ENCODE measurements around the gene EIF3K. TPM values are rescaled to one million over a fixed set of nuclear protein-coding genes. Genes with fewer than 3 reads are reported as not detected.

EIF3K gene
- total RNA-seq, 1 donor from 2014 or later, result 120 TPM

DNA sequence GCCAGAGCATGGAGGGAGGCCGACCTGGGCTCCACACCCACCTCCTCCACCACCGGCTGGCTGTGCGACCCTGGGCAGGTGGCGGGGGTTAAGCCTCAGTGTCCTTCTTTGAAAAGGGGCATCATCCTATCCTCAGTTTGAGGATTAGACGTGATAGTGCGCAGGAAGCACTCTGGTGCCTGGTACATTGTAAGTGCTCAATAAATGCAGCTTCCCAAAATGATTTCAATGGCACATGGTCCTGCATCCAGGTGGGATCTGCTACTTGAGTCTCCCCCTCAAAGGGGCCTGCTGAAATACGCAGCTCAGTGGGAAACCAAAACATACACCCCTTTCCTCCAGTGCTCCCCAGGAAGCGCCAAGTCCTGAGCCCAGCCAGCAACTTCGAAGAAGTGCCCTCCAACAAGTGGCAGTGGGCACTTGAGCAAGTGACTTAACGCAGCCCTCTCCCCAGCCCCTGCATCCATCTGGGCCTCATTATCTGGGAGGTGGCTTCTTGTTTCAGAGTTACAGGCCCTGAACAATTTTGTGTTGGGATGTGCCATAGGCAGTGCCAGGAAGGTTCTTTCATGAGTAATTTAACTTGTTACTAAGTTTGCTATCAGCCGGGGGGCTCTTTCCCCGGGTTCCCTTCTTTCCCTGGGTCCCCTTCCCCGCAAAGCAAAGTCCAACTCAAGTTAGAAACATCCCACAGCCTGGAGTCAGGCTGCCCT is 46.4 kb downstream of the EIF3K start:
- FAIRE-seq, result no peak
- DNase-seq (ENCODE audit: low spot score in 2 of 2), result no peak

DNA sequence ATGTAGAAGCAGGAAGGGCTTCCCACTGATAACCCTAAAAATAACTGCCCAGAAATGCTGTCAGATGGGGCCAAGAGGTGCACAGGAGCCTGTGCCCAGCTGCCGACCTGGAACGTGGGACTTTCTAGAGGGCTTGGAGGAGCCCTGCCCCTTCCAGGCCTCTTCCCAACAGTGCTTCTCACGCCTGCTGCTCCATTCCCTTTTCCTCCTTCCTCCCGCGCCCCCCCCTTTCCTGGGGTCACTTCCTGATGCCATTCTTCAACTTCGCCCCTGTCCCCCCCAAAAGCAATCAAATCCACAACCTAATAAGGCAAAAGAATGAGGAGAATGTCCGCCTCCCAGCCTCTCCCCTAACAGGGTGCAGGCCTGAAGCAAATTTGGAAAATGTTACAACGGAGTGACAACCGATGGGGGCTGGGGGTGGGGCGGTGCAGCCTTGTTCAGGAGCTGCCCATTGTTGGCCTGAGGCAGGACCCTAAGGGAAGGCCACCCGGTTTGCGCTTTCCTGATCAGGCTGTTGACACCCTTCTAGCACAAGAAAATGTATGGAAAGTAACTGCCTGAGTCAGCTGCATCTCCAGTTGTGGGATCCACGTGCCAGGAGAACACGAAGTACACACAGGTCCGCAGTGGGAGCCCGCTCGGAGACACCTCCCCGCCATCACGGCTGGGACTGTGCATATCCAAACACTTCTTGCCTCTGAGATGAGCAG is 47.1 kb downstream of the EIF3K start:
- DNase-seq (ENCODE audit: low spot score in 2 of 2), result no peak
- no peak for FAIRE-seq

DNA sequence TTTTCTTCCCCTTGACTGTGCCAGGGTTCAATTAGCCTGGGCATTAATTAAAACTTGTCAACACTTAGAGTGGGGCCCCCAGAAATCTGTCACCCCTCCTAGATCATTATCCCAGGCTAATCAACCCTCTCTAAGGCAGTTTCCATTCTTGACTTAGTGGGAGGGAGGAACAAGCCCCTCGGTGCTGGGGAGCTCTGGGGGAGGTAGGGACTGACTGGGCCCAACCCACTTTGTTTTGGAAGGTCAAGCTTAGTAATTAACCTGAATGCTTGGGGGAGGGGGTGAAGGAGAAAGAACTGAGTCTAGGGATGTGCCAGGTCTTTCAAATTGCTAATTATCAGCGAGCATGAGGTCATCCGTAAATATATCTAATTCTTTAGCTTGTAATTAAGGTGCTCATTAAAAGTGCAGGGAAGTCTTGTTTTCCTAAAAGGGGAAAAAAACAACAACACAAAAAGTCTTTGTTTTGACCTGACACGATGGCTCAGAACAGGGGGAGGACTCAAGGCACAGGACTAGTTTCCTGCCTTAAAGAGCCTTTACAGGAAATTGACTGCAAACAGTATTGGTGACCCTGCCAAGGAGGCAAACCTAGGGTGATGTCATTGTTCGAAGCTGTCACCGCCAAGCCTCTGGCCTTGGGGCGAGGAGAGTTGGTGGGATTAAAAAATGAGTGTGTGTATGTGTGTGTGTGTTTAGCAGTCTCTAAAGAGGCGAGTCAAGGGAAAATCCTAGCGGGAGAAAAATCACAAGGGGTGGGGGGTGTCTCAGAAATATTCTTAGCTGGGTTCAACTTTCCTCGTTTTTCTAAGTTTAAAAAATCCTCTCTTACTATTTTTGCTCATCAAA is 47.9 kb downstream of the EIF3K start:
- FAIRE-seq, result no peak
- DNase-seq (ENCODE audit: low spot score in 2 of 2), result no peak

DNA sequence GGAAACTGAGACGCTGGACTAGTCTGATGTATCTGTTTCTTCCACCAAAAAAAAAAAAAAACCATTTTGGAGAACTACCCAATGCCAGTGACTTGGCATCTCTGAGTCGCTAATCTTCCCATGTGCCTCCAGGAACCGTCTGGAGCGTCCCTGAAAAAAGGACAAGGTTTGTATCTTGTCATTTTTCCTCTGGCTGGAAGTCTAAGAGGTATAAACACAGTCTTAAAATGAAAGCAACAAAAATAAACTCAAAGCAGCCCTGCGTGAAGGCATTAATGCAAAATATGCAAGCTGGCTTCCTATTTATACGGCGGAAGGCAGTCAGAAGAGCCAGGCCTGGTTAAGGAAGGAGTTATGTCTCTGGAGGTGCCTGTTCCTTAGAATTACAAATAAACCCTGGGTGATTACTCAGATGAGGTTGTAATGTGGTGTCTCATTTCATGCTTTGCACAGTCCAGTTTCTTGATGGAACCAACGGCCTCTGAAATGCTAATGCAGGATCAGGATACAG is 48.7 kb downstream of the EIF3K start:
- DNase-seq (ENCODE audit: low spot score in 2 of 2) (no peak), FAIRE-seq (no peak)

DNA sequence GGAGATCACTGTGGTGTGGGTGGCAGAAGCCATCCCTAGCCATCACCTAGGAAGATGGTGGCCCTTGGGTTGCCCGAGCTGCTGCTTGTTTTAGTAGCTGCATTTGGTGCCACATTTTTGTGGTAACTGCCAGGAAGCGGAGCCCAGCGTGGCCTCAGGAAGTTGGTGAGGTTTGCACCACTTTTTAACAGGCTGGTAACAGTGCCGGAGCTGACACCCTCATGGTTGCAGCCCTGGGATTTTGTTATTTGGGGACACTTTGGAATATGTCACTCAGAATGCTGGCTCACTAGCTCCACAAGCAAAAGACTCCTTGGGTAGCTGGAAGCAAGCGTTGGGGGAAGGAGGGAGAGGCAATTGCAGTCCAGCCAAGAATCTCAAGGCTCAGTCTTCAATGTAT is 50.6 kb downstream of the EIF3K start:
- DNase-seq (ENCODE audit: low spot score in 2 of 2) (no peak), FAIRE-seq (no peak)

DNA sequence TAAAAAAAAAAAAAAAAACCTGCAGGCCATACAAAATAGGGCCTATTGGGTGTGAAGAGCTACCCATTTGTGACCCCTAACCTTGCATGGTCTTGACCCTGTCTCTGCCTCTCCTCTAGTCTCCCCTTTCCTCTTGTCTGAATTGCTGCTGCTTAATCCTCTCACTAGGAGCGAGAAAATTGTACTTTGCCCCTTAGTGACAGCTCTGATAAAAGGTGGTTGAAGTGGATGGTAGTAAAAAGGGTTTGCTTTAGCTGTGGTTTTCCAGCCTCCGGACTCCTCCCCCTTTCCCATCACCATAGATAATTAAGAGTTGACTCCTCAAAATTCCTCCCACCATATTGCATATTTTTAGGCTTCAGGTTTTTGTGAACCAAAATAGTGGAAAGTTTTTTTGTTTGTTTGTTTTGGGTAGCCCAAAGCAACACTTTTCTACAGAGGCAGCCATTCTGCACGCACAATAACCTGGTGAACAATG is 52.0 kb downstream of the EIF3K start:
- no peak for FAIRE-seq
- DNase-seq (ENCODE audit: low spot score in 2 of 2), result no peak

DNA sequence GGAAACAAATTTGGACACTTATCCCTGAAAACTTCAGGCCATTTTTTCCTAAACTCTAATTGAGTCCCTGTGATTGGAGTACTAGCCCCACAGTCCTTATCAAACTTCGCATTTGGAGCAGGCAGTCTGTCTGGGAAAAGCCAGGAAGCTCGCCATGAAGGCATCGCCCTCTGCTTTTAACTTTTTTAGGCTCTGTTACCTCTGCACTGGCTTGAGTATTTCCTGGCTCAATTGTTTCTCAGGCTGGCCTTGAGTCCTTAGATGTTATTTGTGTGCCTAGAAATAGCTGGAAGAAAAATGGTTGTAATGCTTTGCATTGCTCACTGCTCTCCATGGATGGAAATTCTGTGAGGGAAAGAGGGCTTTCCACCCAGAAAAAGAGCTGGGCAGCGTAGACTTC is 52.7 kb downstream of the EIF3K start:
- DNase-seq (ENCODE audit: low spot score in 2 of 2) (no peak), FAIRE-seq (no peak)

DNA sequence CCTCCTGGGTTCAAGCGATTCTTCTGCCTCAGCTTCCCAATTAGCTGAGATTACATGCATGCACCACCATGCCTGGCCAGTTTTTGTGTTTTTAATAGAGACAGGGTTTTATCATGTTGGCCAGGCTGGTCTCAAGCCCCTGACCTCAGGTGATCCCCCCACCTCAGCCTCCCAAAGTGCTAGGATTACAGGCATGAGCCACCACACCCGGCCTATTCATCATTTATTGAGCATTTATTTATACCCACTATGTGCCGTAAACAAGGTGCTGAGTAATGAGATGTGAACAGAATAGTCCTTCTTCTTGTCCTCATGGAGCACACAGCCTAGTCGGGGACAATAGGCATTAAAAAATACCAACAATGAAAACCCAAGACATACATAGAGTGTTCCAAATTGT is 54.0 kb downstream of the EIF3K start:
- DNase-seq (ENCODE audit: low spot score in 2 of 2) (no peak), FAIRE-seq (no peak)

DNA sequence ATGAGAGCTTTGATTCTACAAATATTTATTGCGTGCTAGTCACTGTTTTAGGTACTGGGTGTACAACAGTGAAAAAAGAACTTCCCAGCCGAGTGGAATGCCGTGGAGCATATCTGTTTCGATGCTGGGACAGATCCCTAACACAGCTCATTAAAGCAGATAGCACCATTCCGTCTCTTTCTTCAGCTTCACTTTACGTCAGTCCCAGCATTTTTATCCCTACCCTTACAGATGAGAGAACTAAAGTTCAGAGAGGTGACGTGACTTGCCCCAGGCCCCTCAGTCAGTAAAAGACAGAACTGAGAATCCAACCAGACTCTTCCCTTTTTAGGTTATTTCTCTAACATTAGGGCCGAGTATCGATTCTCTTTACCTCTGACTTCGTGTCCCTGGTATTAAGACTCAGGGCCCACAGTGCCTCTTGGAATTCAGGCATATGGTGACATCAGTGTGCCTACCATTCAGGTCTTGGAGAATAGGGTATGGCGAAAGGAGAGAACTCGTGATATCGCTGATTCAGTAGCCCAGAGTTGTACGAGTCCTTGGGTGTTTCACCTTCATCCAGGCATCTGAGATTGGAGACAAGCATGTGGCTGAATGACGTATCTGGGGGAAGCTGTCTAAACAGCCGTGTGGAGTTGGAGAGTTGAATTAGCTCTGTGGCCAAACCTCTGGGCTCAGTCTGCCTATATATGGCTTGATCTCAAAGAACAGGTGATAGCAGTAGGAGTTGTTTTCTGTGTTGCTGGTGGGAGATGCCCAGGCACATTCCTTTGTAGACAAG is 55.6 kb downstream of the EIF3K start:
- DNase-seq (ENCODE audit: low spot score in 2 of 2) (no peak), FAIRE-seq (no peak)

DNA sequence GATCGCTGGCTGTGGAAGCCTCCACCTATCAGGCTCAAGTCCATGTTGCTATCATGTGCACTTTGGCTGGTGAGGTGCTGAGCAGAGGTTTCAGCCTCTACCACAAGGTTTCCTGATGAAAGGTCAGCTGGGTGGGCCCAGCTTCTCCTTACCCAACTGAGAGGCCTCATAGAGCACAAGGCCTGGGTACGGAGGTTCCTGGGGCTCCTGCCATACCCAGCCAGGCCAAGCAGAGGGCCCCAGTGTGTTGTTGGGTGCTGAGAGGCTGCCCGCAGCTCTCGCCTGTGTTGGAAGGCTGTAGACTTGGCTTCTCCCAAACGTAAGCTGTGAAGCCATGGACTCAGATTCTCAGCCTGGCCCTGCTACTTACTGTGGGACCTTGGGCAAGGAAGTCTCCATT is 56.6 kb downstream of the EIF3K start:
- FAIRE-seq (no peak), DNase-seq (ENCODE audit: low spot score in 2 of 2) (no peak)

DNA sequence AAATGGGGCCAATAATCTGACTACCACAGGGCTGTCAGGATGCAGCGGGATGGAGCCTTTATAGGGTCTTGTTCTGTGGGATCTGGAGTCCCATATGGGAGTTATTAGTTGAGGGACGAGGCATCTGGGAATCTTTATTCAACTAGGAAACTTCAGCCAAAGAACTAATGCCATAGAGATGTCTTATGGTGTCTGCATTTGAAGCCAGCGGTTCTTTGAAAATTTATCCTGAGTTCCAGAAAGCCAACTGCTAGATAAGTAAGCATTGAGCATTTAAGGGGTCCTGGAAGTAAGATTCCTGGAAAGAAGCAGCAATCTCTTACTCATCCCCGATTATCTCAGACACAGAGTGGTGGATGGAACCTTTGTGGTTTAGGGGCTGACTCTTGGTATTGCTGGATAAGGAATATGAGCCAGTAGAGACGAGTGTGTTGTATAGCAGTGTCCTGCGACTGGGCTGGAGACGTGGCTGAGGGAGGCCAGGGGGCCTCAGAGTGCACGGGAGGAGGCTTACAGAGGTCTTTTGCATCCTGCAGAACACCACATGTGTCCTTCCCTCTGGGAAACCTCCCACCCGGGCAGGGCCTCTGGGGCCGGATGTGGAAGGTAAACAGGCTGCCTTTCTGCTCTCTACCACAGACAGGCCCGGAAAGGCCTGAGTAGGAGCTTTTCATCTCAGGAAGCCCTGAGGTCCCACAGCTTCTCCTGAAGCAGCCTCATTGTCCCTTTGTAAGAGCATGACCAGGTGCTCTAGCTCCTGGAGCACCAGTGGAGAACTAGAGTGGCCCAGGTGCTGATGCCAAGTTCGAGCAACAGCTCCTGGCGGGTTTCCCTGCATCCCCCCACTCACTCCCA is 57.3 kb downstream of the EIF3K start:
- DNase-seq (ENCODE audit: low spot score in 2 of 2), result no peak
- no peak for FAIRE-seq

DNA sequence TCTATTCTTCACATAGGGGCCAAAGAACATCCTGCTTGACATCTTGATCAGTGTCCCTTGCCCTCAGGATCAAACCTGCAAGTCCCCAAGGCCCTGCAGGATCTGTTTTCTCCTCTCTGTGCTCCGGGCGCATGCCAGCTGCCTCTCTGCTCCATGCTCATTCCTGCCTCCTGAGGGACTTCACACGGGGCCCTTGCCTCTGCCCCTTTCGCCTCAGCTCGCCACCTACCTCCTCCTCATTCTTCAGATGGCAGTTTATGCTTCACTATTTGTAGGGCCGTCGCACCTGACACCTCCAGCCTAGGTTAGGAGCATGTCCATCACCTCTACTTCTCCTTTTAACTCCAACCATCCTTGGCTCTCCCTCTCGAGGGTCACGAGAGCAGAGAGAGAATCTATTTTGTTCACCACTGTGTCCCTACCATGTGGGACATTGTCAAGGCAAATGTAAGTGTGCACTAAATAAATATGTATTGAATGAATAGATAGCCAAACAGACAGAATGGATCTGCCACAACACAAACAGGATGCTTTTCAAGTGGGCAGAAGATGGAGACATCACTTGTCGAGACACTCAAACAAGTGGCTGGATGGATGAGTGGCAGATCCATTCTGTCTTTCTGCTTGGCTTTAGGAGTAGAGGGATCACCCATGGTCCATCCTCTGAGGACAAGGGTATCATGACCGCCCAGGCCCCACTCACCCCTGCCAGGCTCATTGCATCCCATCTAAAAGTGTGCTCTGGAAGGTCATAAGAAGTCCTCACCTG is 58.1 kb downstream of the EIF3K start:
- DNase-seq (ENCODE audit: low spot score in 2 of 2) (no peak), FAIRE-seq (no peak)

DNA sequence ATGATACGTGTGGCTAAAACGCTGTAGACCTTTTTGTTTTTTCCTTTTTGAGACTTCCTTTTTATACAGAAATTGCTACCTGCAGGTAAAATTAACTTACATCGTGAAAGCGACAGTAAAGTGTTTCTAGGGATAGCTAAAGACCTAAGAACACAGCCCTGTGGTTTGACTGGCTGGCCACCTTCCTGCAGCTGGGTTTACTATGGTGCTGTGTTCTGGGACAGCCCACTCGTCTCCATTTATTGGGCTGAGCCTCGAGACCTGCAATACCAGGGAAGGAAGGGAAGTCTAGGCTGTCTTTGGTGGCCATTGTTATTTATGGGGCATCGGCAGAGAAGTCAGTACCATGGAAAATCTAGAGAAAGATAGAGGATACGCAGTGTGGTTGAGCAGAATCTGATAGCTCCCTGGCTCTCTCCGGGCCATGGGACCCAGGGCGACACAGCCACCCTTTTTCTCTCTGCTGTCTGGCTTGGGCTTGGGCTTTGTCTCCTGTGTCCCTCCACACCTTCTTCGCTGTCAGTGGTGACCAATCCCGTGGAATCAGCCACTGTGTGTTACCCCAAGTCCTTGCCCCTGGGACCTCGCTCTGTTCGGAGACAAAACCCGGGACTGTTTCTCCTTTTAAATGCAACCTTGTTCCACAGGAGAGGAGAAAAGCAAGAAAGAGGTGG is 59.4 kb downstream of the EIF3K start:
- no peak for FAIRE-seq

DNA sequence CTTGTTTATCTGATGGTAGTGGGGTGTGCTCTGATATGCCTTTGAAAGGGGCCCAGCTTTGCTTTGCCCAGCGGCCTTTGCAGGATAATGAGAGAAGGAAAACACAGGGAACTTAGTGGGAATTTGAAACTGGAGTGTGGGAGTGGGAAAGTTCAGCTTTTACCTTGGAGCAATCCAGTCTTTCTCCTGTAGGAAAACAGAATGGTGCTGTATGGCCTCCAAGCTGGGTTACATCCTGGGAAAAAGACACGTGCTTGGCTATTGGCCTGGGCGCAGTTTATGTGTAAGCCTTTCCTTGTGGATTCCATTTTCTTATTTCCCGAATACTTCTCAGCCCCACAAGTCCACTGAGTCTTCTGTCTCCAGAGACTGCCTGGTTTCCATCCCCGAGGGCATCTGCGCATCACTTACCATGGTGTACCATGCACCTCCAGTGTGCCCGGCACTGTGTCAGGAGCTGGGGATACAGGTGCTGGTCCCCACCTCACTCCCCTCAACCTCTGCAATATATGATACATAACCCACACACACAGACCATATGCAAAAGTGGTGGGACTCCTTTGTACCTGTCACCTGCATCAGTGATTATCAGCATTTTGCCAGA is 60.0 kb downstream of the EIF3K start:
- DNase-seq (ENCODE audit: low spot score in 2 of 2) (no peak), FAIRE-seq (no peak)

More for the DNA sequence above, 59.4 kb downstream of the EIF3K start:
- no peak for DNase-seq (ENCODE audit: low spot score in 2 of 2)

DNA sequence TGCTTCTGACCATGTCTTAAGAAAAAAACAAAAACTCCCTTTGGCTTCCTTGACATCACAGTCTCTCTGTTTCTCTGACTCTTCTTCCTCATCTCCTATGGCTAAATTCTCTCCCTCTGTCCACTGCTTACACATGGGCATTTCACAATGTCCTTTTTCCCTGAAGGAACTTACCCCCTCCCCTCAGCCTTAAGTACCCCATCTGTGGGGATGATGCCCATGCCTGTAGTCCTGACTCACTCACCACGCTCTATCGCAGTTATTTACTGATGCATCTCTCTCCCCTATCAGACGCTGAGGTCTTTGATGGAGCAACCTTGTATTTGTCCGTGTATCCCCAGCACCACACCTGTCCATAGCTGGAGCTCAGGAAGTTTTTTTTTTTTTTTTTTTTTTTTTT is 60.9 kb downstream of the EIF3K start:
- FAIRE-seq, result no peak
- DNase-seq (ENCODE audit: low spot score in 2 of 2), result no peak

DNA sequence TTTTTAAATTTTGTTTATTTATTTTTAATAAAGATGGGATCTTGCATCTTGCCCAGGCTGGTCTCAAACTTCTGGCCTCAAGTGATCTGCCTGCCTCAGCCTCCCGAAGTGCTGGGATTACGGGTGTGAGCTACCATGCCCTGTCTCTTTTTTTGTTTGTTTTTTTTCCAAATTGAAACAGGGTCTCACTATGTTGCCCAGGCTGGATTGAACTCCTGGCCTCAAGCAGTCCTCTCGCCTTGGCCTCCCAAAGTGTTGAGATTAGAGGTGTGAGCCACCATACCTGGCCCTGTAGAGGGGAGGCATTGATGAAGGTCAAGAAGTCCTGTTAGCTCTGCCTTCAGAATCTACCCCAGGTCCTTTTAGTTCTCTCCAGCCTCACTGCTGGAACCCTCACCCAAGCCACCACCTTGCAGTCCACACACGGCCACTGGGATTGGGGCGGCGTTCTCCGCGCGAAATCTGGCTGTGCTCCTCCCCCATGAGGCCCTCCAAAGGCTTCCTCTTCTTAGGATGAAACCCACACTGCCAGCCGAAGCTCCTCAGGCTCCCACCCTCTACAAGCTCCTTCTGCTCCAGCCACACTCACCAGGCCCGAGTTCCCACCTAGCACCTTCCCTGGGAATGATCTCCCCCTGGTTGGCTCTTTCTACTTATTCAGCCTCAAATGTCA is 63.3 kb downstream of the EIF3K start:
- FAIRE-seq (no peak), DNase-seq (ENCODE audit: low spot score in 2 of 2) (no peak)

DNA sequence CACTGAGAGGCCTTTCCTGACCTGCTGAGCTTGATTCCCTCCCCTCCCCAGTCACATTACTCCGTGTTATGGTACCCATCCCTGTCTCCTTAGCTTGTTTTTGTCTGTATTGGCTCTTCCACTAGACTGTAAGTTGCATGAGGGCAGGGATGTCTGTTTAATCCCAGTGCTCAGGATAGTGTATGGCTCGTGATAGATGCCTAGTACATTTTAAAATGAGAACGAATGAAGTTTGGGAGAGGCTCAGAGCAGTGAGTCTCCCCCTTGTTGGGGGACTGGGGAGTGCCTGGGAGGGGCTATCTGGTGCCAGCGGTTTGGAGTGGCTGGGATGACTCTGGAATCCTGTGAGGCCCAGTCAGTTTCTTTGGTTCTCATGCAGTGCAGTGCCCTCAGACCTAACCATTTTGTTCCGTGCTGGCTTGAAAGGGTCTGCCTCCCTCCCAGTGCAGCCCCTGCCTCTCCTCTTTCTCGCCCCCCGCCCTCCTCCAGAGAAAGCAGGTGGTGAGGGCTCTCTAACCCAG is 63.9 kb downstream of the EIF3K start:
- DNase-seq (ENCODE audit: low spot score in 2 of 2), result no peak

More for the DNA sequence above, 63.9 kb downstream of the EIF3K start:
- no peak for FAIRE-seq
